ENCODE data around the gene RBM20. TPM values are rescaled to one million over a fixed set of nuclear protein-coding genes. Genes with fewer than 3 reads are reported as not detected.
A peak's percentile ranks its signal among the peaks of the same experiment; 100 is the strongest.

Gene RBM20
- total and polyA plus RNA-seq, 10 of the 15 experiments (the other 5 are each of a cell fraction or from before 2014, with no cell fraction given): 0.04 to 0.26 (median 0.15) TPM

GRCh38 chr10:110841767-110842267 lies 197.7 kb downstream of the RBM20 start:
- POLR2A ChIA-PET: interaction anchor here (0.6 to 7.4 kb wide), 19 partner anchors 10 to 538 kb away, joined by 3 to 145 read pairs (median 7); partner anchors contain the start of gene PDCD4
- Histone ChIP-seq H3K27ac (ENCODE audit: control insufficient read depth, insufficient read depth) (peak overlapping the region; percentile 97), H3K4me1 (ENCODE audit: control insufficient read depth, insufficient read depth, low read length) (peaks cover 53% of the 10 kb centered on the region), H3K27me3 (replicated peaks in 1 of 2; ENCODE audit: control insufficient read depth in 2 of 2, insufficient read depth in 2 of 2, low read length in 1 of 2) (no peaks in the 10 kb centered on the region), H3K36me3 (ENCODE audit: control insufficient read depth in 2 of 2, insufficient read depth in 2 of 2, low read length in 1 of 2) (no peaks in the 10 kb centered on the region), H3K4me3 (peak overlapping the region; percentile 68; the same call in 1 of the 2 replicates), H4K20me1 (ENCODE audit: control insufficient read depth, insufficient read depth) (no peaks in the 10 kb centered on the region), H3K9ac (ENCODE audit: control insufficient read depth, insufficient read depth, low read length) (peak overlapping the region; percentile 80), H2AFZ (ENCODE audit: control insufficient read depth, low read depth, low read length) (no peak overlapping the region), H3K4me2 (ENCODE audit: control insufficient read depth, insufficient read depth) (peak overlapping the region; percentile 80), H3K9me3 (replicated peaks; ENCODE audit: control insufficient read depth, insufficient read depth, low read length) (no peaks in the 10 kb centered on the region), H3K79me2 (ENCODE audit: control insufficient read depth, insufficient read depth, low read length) (peaks cover 10% of the 10 kb centered on the region)
- ATAC-seq: peak; percentile 78
- no TSS peak for BruUV-seq (replicated peaks)
- peak; percentile 76 for FAIRE-seq
- SMC1A ChIA-PET (ENCODE audit: uncharacterized antibody, unreplicated experiment): interaction anchor here (0.6 to 12.5 kb wide), 24 partner anchors 9 to 170 kb away, joined by 3 to 188 read pairs (median 6); partner anchors contain the start of gene PDCD4
- in situ Hi-C loops (cut with MboI): no loop called here
- DNase-seq (ENCODE audit: low read depth, low spot score): peak; percentile 89
- WGBS (ENCODE audit: insufficient coverage, insufficient replicate concordance, low lambda C conversion rate, missing lambda C conversion rate): under 1% methylated on average over 9 of the region's 9 CpGs
- CTCF ChIA-PET: interaction anchor here (0.7 to 6.8 kb wide), 18 partner anchors 8 to 181 kb away, joined by 3 to 70 read pairs (median 6); no protein-coding TSS in a partner anchor
- RAD21 ChIA-PET (ENCODE audit: unreplicated experiment): interaction anchor here (0.7 to 7.3 kb wide), 28 partner anchors 11 to 231 kb away, joined by 3 to 153 read pairs (median 8); partner anchors contain the start of genes BBIP1 and PDCD4
- intact Hi-C loops (cut with micrococcal nuclease; ENCODE audit: unreplicated experiment): loop anchor here (1.0 to 2.0 kb wide), 2 partner anchors 67 to 96 kb away; no protein-coding TSS in a partner anchor
- TF ChIP-seq ZNF207 (IDR thresholded peaks at IDR 0.05; ENCODE audit: borderline replicate concordance) (no peak), SUPT20H (IDR thresholded peaks at IDR 0.05; ENCODE audit: borderline replicate concordance, control insufficient read depth, low read depth, low read length) (no peak), IRF3 (IDR thresholded peaks at IDR 0.05) (no peak), ZBED1 (IDR thresholded peaks at IDR 0.05; ENCODE audit: borderline replicate concordance) (peak; percentile 79), TCF7 (IDR thresholded peaks at IDR 0.05; ENCODE audit: borderline replicate concordance) (peak; percentile 54), KDM1A (IDR thresholded peaks at IDR 0.05; ENCODE audit: borderline replicate concordance) (no peak), FOXM1 (IDR thresholded peaks at IDR 0.05; ENCODE audit: low read depth, low read length) (peak; percentile 96), GATAD2B (conservative IDR thresholded peaks at IDR 0.05; ENCODE audit: low read depth) (no peak; the same call in 1 of the 2 replicates), SIN3A (IDR thresholded peaks at IDR 0.05; ENCODE audit: low read depth, low read length) (no peak), EZH2 (IDR thresholded peaks at IDR 0.05; ENCODE audit: borderline replicate concordance, control insufficient read depth, low read depth, low read length) (no peak), JUND (IDR thresholded peaks at IDR 0.05; ENCODE audit: low read depth, low read length) (peak; percentile 75; the same call in 1 of the 2 replicates), TARDBP (IDR thresholded peaks at IDR 0.05; ENCODE audit: borderline replicate concordance) (no peak), BHLHE40 (IDR thresholded peaks at IDR 0.05; ENCODE audit: borderline replicate concordance in 1 of 2, low read depth in 2 of 2, low read length in 1 of 2) (peak; percentile 82 to 90), ZNF687 (IDR thresholded peaks at IDR 0.05) (peak; percentile 21; the same call in 1 of the 2 replicates), ETV6 (conservative IDR thresholded peaks at IDR 0.05 in 1 of 2, IDR thresholded peaks at IDR 0.05 in 1 of 2; ENCODE audit: borderline replicate concordance in 1 of 2, low read depth in 1 of 2) (no peak; a peak in 1 of 4 replicates), POLR2AphosphoS2 (IDR thresholded peaks at IDR 0.05; ENCODE audit: low read depth, low read length) (no peak), USF1 (IDR thresholded peaks at IDR 0.05; ENCODE audit: borderline replicate concordance, extremely low read length, insufficient read depth, low read depth, low read length) (peak; percentile 56)

All from GM12878 (cell line).